Right atrium auricular region (tissue), 2 donors: ENCODE data around the gene BPIFA3. TPM values are rescaled to one million over a fixed set of nuclear protein-coding genes. Genes with fewer than 3 reads are reported as not detected.

ENCODE experiments used
- DNase-seq: peaks from one replicate; pipeline ENCODE4 v3.0.0-alpha.2; 2019; ENCODE audit warnings: low spot score
- H3K27ac ChIP-seq, 2 donors: fragments of 200-600 bp; sonication (generic); 1 replicate in 1 of 2; 2 replicates in 1 of 2; pipeline ENCODE4 v1.5.1; 2016 to 2019
- H3K27me3 ChIP-seq, 2 donors: fragments of 200-600 bp; sonication (generic); one replicate each; pipeline versions ENCODE4 v1.5.1 to v1.6.0; 2017 to 2019
- H3K36me3 ChIP-seq: fragments of 200-600 bp; sonication (generic); one replicate; pipeline ENCODE4 v1.5.1; 2016
- H3K4me1 ChIP-seq, 2 donors: fragments of 200-600 bp; sonication (generic); one replicate each; pipeline versions ENCODE4 v1.5.1 to v1.6.0; 2017 to 2019
- H3K4me3 ChIP-seq, 2 donors: fragments of 200-600 bp; sonication (generic); 1 replicate in 1 of 2; 2 replicates in 1 of 2; pipeline ENCODE4 v1.5.1; 2017 to 2019; ENCODE audit warnings: mild to moderate bottlenecking in 1 of 2, moderate library complexity in 1 of 2
- H3K9me3 ChIP-seq, 2 donors: fragments of 200-600 bp; sonication (generic); one replicate each; pipeline ENCODE4 v1.5.1; 2019
- total RNA-seq, 2 donors: library from RNA; depleted of rRNA; stranded (reverse); fragments of >200 nt; gene quantifications; one replicate each; pipeline ENCODE4 v1.1.0, GENCODE V29; 2016
- TF ChIP-seq, protein P1 (sequence below), 2 donors: fragments of 200-600 bp; sonication (generic); IDR thresholded peaks; one replicate each; pipeline ENCODE4 v1.5.1; 2019; ENCODE audit warnings: antibody characterized with exemption in 2 of 2

The BPIFA3 gene
- total RNA-seq, 2 donors from 2014 or later: not detected

DNA sequence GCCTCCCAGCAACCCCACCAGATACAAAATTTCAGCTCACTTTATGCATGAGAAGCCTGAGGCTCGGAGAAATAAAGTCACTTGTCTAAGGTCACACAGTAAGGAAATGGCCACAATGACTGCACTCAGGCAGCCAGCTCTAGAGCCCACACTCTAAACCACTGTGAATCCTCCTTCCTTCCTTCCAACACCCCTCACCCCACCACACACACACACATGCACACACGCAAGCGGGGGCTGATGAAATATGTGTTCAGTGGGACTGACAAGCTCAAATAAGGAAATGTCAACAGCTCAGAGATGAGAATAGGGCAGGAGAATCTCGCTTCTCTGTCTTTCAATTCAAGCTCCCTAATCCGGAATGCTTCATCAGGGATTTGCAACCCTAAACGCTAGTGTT lies 12.7 kb downstream of the BPIFA3 start:
- TF ChIP-seq, protein P1, sequence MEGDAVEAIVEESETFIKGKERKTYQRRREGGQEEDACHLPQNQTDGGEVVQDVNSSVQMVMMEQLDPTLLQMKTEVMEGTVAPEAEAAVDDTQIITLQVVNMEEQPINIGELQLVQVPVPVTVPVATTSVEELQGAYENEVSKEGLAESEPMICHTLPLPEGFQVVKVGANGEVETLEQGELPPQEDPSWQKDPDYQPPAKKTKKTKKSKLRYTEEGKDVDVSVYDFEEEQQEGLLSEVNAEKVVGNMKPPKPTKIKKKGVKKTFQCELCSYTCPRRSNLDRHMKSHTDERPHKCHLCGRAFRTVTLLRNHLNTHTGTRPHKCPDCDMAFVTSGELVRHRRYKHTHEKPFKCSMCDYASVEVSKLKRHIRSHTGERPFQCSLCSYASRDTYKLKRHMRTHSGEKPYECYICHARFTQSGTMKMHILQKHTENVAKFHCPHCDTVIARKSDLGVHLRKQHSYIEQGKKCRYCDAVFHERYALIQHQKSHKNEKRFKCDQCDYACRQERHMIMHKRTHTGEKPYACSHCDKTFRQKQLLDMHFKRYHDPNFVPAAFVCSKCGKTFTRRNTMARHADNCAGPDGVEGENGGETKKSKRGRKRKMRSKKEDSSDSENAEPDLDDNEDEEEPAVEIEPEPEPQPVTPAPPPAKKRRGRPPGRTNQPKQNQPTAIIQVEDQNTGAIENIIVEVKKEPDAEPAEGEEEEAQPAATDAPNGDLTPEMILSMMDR (IDR thresholded peaks at IDR 0.05): no peak
- no peak for DNase-seq

DNA sequence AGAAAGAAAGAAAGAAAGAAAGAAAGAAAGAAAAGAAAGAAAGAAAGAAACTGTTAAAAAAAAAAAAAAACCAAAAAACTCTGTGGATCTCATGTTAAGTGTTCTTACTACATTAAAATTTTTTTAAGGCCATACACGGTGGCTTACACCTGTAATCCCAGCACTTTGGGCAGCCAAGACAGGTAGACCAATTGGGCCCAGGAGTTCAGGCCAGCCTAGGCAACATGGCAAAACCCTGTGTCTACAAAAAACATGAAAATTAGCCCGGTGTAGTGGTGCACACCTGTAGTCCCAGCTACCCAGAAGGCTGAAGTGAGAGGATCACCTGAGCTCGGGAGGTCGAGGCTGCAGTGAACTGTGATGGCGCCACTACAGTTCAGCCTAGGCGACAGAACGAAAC lies 14.1 kb downstream of the BPIFA3 start:
- no peak overlapping the region for H3K27ac ChIP-seq
- no peaks in the 10 kb centered on the region for H3K36me3 ChIP-seq
- no peaks in the 10 kb centered on the region for H3K27me3 ChIP-seq
- no peak overlapping the region for H3K4me3 ChIP-seq
- H3K9me3 ChIP-seq: no peaks in the 10 kb centered on the region
- DNase-seq: no peak
- TF ChIP-seq, protein P1 (IDR thresholded peaks at IDR 0.05): no peak
- H3K4me1 ChIP-seq: no peaks in the 10 kb centered on the region

More for the DNA sequence above, 12.7 kb downstream of the BPIFA3 start:
- H3K27me3 ChIP-seq: no peaks in the 10 kb centered on the region
- H3K4me3 ChIP-seq: no peak overlapping the region
- no peaks in the 10 kb centered on the region for H3K4me1 ChIP-seq
- H3K36me3 ChIP-seq: no peaks in the 10 kb centered on the region
- no peaks in the 10 kb centered on the region for H3K9me3 ChIP-seq
- no peak overlapping the region for H3K27ac ChIP-seq

DNA sequence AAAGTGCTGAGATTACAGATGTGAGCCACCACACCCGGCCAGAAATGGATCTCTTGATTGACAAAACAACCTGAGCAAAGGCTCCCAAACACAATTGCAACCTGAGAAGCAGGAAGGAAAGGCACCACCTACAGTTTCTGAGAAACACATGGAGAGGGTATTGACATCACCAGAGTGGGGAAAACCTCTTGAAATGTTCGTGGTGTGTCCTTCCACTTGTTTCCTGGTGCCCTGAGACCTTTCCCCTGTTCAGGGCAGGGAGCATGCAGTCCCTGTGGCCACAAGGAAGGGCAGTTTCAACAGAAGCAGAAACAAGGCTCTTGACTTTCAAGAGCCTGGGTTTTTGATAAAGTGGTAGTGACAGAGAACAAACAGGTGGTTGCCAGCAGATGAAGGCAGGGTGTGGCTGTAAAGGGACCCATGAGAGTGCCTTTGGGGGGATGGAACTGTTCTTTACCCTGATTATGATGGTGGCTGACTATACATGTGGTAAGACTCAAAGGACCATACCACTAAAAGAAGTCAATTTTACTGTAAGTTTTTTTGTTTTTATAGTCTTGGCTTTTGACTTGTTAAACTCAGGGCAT lies 15.4 kb downstream of the BPIFA3 start:
- no peaks in the 10 kb centered on the region for H3K27me3 ChIP-seq
- no peak overlapping the region for H3K27ac ChIP-seq
- H3K9me3 ChIP-seq: no peaks in the 10 kb centered on the region
- DNase-seq: no peak
- no peak overlapping the region for H3K4me3 ChIP-seq
- no peaks in the 10 kb centered on the region for H3K4me1 ChIP-seq
- TF ChIP-seq, protein P1 (IDR thresholded peaks at IDR 0.05): no peak
- no peaks in the 10 kb centered on the region for H3K36me3 ChIP-seq

DNA sequence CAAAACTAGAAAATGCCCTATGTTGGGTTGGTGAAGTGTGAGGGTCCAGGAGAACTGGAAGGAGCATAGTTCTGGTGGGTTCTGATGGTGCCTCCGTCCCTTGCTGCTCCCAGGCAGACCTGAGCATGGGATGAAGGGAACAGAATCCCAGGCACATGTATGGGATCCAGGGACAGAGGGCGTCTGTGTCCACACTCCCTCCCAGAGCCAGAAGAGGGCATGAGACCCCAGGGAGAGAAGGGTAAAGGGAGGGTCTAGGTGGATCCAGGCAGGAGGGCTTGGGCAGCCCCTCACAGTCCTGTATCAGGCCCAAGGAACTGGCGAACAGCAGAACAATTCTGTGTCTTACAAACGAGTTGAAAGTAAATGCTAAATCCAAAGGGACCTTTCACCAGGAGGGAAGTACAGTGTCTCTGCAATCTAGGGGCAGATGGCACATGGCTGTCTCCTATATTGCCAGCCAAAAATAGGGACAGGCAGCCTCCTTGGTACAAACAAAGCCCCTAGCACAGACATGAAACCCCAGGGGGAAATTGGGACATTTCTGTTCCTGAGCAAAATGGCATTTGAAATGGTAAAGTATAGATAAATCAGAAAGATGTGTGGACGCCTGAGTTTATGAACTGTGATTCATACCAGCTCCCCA lies 16.1 kb downstream of the BPIFA3 start:
- no peaks in the 10 kb centered on the region for H3K27me3 ChIP-seq

DNA sequence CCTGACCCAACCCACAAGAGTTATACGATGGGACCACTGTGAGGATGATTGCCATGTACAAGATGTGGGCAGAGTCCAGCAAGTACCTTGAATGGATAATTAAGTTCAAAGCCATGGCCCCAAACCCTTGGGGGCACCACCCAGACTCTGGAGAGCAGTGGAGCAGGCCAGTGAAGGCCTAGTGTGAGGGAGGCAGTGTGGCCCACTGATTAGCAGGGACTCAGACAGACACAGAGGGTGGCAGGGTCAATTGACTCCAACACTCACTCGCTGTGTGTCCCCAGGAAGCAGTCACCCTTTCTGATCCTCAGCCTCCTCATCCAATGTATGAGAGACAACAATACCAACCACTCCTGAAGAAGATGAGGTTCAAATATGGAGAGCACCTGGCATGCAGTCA lies 16.9 kb downstream of the BPIFA3 start:
- no peaks in the 10 kb centered on the region for H3K4me1 ChIP-seq
- H3K27ac ChIP-seq: no peak overlapping the region
- TF ChIP-seq, protein P1 (IDR thresholded peaks at IDR 0.05): no peak
- no peak for DNase-seq
- no peaks in the 10 kb centered on the region for H3K27me3 ChIP-seq
- no peaks in the 10 kb centered on the region for H3K36me3 ChIP-seq
- H3K9me3 ChIP-seq: no peaks in the 10 kb centered on the region
- H3K4me3 ChIP-seq: no peak overlapping the region

More for the DNA sequence above, 16.1 kb downstream of the BPIFA3 start:
- Histone ChIP-seq H3K4me1 (no peaks in the 10 kb centered on the region), H3K9me3 (no peaks in the 10 kb centered on the region), H3K27ac (no peak overlapping the region), H3K4me3 (no peak overlapping the region), H3K36me3 (no peaks in the 10 kb centered on the region)
- TF ChIP-seq, protein P1 (IDR thresholded peaks at IDR 0.05): no peak
- no peak for DNase-seq
